ENCODE measurements around the gene GNA12. TPM values are rescaled to one million over a fixed set of nuclear protein-coding genes. Genes with fewer than 3 reads are reported as not detected.

Gene GNA12
- total and polyA plus RNA-seq, 9 of the 15 experiments (the other 6 are each of a cell fraction or from before 2014, with no cell fraction given): 0.65 to 32.7 (median 9.6) TPM

DNA sequence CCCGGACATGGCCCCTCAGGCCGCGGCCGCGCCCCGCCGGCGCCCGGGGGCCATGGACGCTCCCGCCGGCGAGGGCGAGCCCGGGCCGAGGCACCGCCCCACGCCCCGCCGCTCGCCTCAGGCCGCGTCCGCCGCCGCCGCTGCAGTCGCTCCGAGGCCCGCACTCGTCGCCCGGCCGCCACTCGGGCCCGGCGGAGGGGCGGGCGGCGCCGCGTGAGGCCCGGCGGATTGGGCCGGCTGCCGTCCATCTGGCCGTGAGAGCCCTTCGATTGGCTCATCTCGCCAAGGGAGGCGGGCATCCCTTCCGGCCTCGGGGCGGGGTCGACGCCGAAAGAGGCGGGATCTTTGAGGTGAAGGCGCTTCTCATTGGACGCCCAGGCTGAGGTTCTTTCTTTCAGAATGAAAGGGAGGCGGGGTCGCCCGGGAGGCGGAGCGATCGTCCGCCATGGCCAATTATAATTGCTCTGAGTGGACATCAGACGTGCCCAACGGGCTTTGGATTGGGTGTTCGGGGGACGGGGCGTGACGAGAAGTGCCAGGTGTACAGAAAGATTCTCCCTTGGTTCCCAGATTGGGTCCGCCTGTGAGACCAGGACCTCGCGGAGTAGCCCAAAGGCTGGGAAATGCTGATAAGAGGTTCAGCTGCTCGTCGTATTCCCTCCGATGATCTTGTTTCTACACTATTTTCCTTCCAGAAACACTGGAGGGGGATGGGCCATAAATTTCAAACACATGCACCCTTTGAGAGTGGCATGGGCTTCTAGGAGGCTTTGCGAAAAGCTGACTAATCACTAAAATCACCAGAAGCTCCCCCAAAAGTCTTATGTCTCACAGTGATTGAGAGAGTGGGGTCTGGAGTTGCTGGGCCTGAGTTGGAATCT is at the start of gene GNA12 (continued):
- TF ChIP-seq ZNF318 (IDR thresholded peaks at IDR 0.05; ENCODE audit: borderline replicate concordance in 1 of 2, low read depth in 1 of 2): no peak
- TF ChIP-seq ASH1L (IDR thresholded peaks at IDR 0.05; ENCODE audit: borderline replicate concordance, low read depth, partially characterized antibody): peak; percentile 85
- no peak for TF ChIP-seq ERF (CRISPR knock-in tag; IDR thresholded peaks at IDR 0.05)
- TF ChIP-seq ZNF445 (CRISPR knock-in tag; IDR thresholded peaks at IDR 0.05; ENCODE audit: low read depth): 0 out of 2 replicates have a peak, but pooled peaks have one; percentile 39
- no peak for TF ChIP-seq GTF3C2 (IDR thresholded peaks at IDR 0.05; ENCODE audit: borderline replicate concordance, extremely low read depth, insufficient read length)
- TF ChIP-seq ZBED1 (IDR thresholded peaks at IDR 0.05): no peak
- no peak for TF ChIP-seq ZBTB49 (CRISPR knock-in tag; IDR thresholded peaks at IDR 0.05; ENCODE audit: borderline replicate concordance)
- no peak for TF ChIP-seq RBBP5 (IDR thresholded peaks at IDR 0.05; ENCODE audit: borderline replicate concordance, insufficient read depth, low read length, poor library complexity, severe bottlenecking)
- no peak for TF ChIP-seq ZNF75A (CRISPR knock-in tag; IDR thresholded peaks at IDR 0.05)
- TF ChIP-seq BRD4 (IDR thresholded peaks at IDR 0.05): no peak
- no peak for TF ChIP-seq SRSF7 (optimal IDR thresholded peaks at IDR 0.05; ENCODE audit: low read depth, low read length)
- TF ChIP-seq ZFX (CRISPR knock-in tag; IDR thresholded peaks at IDR 0.05): no peak
- no peak for TF ChIP-seq PRMT5 (CRISPR knock-in tag; IDR thresholded peaks at IDR 0.05)

Data from K562 (cell line).